Umbilical cord (tissue), 2 donors: Measurements from ENCODE around the gene NEDD8. TPM values are rescaled to one million over a fixed set of nuclear protein-coding genes. Genes with fewer than 3 reads are reported as not detected.

Experiments used
- DNase-seq: peaks from one replicate; pipeline ENCODE4 v3.0.0-alpha.2; 2015; ENCODE audit warnings: low spot score
- total RNA-seq: library from RNA; depleted of rRNA; stranded (reverse); fragments of >200 nt; gene quantifications from one replicate; pipeline ENCODE4 v1.2.3, GENCODE V29; 2014; ENCODE audit warnings: low replicate concordance; ENCODE audit not compliant: insufficient read depth

NEDD8 gene
- total RNA-seq, 1 donor from 2014 or later: 68.6 TPM

DNA sequence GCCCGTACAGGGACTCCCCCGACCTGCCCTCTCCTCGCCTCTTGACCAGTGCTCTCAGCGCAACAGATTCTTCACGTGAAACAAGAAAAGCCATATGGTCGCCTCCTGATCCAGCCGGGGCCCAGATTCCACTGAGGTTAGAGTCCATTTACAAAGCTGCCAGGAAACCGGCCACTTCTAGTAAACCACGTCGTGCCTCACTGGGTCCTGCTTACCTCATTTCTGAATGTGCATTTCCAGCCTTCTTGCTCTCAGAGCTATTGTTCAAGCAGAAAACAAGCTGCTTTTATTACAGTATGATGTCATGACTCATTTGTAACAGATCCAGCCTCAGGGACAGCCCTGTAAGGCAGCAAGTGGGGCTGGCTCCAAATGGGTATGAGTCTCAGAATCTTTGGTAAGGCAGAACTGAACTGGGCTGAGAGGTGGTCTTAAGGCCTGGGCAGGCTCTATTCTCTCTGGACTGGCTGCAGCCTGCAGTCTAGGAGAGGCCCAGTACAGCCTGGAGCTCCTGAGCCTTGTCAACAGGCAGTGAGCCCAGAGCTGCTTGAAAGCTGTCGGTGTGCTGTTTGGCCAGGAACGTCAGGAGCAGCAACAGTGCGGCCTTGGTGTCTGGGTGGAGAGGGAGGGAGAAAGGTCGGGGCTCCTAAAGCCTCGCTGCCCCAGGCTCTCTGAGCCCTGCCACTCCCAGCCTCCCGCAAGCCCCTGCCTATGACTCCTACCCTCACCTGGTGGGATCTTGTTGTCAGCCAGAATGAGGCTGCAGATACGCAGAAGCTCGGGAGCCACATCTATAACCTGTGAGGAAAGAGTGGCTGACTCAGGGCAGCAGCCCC, 52.0 kb downstream of the NEDD8 start:
- DNase-seq: no peak

GRCh38 chr14:24179294-24179960, 52.7 kb downstream of the NEDD8 start:
- DNase-seq: no peak

DNA sequence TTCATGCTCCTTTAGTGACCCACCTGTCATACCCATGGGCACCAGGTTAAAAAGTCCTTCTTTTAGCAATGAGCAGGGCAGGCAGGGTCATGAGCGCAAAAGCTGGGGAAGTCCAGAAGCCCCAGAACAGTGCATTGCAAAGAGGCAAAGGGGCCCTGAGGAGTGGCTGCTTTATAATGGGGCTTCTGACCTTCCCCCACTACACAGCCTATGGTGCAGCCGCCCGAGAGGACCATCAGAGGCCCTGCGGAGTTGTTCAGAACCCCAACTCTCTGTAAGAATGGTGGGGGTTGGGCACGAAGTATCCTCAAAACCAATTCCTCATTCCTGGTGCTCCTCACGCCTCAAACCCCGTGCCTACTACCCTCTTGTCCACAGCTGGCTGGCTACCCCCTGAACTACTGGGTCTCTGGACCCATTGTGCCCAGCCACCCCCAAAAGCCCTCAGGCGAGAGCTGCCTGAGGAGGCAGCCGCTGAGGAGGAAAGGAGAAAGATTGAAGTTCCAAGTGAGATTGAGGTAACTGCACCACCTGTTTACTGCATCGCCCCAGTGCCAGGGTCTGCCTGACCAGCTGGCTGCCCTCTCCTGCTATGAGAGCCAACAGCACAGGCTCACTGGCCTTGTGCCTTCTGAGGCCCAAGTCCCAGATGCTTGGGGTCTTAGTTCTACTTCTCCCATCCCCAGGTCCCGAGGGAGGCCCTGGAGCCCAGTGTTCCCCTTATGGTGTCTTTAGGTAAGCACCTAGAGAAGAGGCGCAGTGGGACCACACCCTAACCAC, 53.6 kb downstream of the NEDD8 start:
- DNase-seq: no peak

GRCh38 chr14:24177891-24178290, 54.3 kb downstream of the NEDD8 start:
- DNase-seq: no peak

DNA sequence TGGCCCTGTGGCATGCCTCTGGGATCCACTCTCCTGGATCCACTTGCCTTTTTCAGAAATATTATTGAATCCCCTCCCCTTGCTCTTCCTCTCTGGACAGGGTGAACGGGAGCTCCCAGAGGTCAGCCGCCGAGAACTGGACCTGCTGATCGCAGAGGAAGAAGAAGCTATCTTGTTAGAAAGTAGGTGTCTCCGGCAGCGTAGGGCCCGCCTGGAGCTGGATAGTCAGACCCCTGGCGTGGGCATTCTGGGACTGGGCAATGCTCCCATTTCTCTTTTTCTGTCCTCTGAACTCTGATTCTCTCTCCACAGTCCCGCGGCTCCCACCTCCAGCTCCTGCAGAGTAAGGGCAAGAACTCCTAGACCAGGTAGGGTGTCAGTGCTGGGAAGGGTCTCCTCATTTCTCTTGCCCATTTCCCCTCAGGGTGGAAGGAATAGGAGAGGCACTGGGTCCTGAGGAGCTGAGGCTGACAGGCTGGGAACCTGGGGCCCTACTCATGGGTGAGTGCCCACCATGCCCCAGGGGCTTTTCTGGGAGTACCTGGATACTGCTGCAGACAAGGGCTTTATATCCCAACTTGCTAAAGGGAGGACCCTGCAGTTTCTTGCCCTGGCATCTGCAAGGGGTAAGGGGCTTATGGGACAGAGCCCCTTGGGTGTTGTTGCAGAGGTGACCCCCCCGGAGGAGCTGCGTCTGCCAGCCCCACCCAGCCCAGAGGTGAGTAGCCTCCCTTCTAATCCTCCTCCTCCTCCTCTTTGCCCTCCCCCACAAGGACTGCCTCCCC, 54.9 kb downstream of the NEDD8 start:
- DNase-seq: no peak

GRCh38 chr14:24176599-24176998, 55.6 kb downstream of the NEDD8 start:
- DNase-seq: no peak

GRCh38 chr14:24172871-24173281, 59.3 kb downstream of the NEDD8 start:
- DNase-seq: no peak

GRCh38 chr14:24172261-24172860, 59.8 kb downstream of the NEDD8 start:
- no peak for DNase-seq

GRCh38 chr14:24171422-24172260, 60.5 kb downstream of the NEDD8 start, which contains the start of gene REC8:
REC8 (plus strand) TSS chr14:24172080; CDS start chr14:24172553, 473 bp downstream.
- peak; percentile 97 for DNase-seq

DNA sequence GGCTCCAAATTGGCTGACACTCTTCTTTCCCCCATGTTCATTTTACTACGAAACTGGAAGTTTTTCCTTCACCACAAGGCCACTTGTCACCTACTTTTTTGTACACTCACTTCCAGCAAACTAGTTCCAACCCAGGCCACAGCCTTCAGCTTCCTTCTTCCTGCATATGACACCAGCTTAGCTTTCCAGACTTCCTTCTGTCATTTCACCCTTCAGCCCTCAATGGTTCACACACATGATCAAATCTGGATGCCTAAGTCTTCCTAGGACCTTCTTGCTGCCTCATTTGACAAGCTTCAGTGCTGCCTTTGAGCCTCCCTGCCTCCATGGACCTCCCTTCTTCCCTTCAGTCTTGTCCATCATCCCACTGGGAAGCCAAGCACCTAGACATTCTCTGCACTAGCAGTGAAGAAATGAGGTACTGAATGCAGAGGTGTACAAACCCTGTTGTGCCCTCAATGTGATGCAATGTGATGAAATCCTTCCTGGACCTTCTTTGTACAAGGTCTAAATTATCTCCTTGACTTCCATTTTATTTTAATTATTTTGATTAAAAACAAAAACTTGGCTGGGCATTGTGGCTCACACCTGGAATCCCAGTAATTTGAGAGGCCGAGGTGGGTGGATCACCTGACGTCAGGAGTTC, 64.6 kb downstream of the NEDD8 start:
- no peak for DNase-seq

Other genes with a start within 250 kb of the NEDD8 start
- 13.2 TPM for gene DHRS4L2, start 243.4 kb downstream of the NEDD8 start, total RNA-seq
- 1.2 TPM for gene CARMIL3, start 180.4 kb downstream of the NEDD8 start, total RNA-seq
- gene CPNE6, start 160.8 kb downstream of the NEDD8 start, total RNA-seq: 2.4 TPM
- 13.2 TPM for gene PCK2, start 138.1 kb downstream of the NEDD8 start, total RNA-seq
- gene DCAF11, start 117.6 kb downstream of the NEDD8 start, total RNA-seq: 37.3 TPM
- gene NRL, start 117.4 kb downstream of the NEDD8 start, total RNA-seq: 0.24 TPM
- 3.6 TPM for gene FITM1, start 101.7 kb downstream of the NEDD8 start, total RNA-seq
- 35.4 TPM for gene PSME1, start 96.2 kb downstream of the NEDD8 start, total RNA-seq
- gene EMC9, start 90.8 kb downstream of the NEDD8 start, total RNA-seq: 25.3 TPM
- gene PSME2, start 85.8 kb downstream of the NEDD8 start, total RNA-seq: 17.1 TPM
- 22.6 TPM for gene RNF31, start 84.9 kb downstream of the NEDD8 start, total RNA-seq
- gene IRF9, start 71.1 kb downstream of the NEDD8 start, total RNA-seq: 133 TPM
- gene REC8, start 60.3 kb downstream of the NEDD8 start, total RNA-seq: 10.1 TPM
- gene IPO4, start 43.6 kb downstream of the NEDD8 start, total RNA-seq: 7.7 TPM
- gene TM9SF1, start 36.9 kb downstream of the NEDD8 start, total RNA-seq: 49.6 TPM
- gene TSSK4, start 26.7 kb downstream of the NEDD8 start, total RNA-seq: not detected
- 5.3 TPM for gene CHMP4A, start 18.9 kb downstream of the NEDD8 start, total RNA-seq
- 3.9 TPM for gene MDP1, start 16.3 kb downstream of the NEDD8 start, total RNA-seq
- 49.4 TPM for gene GMPR2, start 562 bp upstream of the NEDD8 start, total RNA-seq
- gene TINF2, start 10.3 kb upstream of the NEDD8 start, total RNA-seq: 33.2 TPM
- gene TGM1, start 30.8 kb upstream of the NEDD8 start, total RNA-seq: 9.4 TPM
- gene RABGGTA, start 39.2 kb upstream of the NEDD8 start, total RNA-seq: 14.0 TPM
- 45.3 TPM for gene DHRS1, start 67.4 kb upstream of the NEDD8 start, total RNA-seq
- gene NOP9, start 67.5 kb upstream of the NEDD8 start, total RNA-seq: 12.5 TPM
- 4.8 TPM for gene CIDEB, start 75.6 kb upstream of the NEDD8 start, total RNA-seq
- 8.9 TPM for gene LTB4R2, start 77.8 kb upstream of the NEDD8 start, total RNA-seq
- 1.4 TPM for gene LTB4R, start 79.1 kb upstream of the NEDD8 start, total RNA-seq
- gene ADCY4, start 102.7 kb upstream of the NEDD8 start, total RNA-seq: 8.2 TPM
- 5.3 TPM for gene RIPK3, start 107.6 kb upstream of the NEDD8 start, total RNA-seq
- 40.0 TPM for gene NFATC4, start 135.8 kb upstream of the NEDD8 start, total RNA-seq
- 30.8 TPM for gene NYNRIN, start 166.6 kb upstream of the NEDD8 start, total RNA-seq
- gene CBLN3, start 197.3 kb upstream of the NEDD8 start, total RNA-seq: 4.1 TPM
- 80.2 TPM for gene KHNYN, start 197.6 kb upstream of the NEDD8 start, total RNA-seq
- 11.1 TPM for gene SDR39U1, start 210.4 kb upstream of the NEDD8 start, total RNA-seq